T47D (cell line): ENCODE data around the gene NNT.

Source experiments
- DNase-seq, 2 experiments: peaks; one replicate each; pipeline versions ENCODE4 v3.0.0 to v3.0.0-alpha.2; 2011 to 2012; ENCODE audit warnings: low read depth in 1 of 2, low spot score in 1 of 2
- JUND ChIP-seq: IDR thresholded peaks from 2 replicates; pipeline ENCODE4 v1.6.1; 2012; ENCODE audit warnings: low read depth
- in situ Hi-C: cut with HindIII; loops from 2 replicates; pipeline ENCODE4 v1.10.0; 2016; ENCODE audit warnings: low sequenced_read_pairs, low pct_unique_long_range_greater_than_20kb

The NNT gene

DNA sequence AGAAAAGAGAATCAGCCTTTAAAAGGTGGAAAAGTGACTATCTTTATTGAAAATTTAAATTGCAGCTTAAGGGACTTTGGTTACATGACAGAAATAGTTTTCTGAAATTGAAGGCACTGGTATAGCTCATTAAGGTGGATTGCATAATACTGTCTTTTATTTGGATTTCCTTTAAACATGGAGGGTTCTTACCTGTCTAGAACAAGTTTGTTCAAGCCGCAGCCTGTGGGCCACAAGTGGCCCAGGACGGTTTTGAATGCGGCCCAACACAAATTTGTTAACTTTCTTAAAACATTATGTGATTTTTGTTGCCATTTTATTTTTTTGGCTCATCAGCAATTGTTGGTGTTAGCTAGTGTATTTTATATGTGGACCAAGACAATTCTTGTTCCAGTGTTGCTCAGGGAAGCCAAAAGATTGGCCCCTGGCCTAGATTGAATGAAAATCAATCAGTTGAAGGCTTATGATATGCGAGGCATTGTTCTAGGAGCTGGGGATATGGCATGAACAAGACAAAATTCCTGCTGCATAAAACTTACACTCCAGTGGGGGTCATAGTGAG lies 18.0 kb downstream of the NNT start:
- in situ Hi-C loops: no loop called here
- no peak for DNase-seq
- no peak for TF ChIP-seq JUND

DNA sequence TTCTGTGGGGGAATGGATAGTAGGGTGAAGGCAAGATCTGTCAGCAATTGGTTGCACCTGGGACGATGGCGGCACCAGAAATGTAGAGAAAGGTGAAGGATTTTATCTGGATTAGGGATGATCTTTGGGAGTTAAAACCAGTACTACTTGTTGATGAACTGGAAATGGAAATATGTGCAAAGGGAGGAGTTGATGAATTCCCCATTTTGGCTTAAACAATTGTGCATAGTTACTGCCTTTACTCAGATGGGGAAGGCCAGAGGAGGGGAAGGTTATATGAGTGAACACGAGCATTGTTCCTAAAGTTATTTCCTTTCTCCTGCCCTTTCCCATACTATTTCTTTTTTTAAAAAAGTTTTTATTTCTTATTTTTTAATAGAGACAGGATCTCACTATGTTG lies 19.1 kb downstream of the NNT start:
- no peak for TF ChIP-seq JUND
- in situ Hi-C loops: no loop called here
- no peak for DNase-seq

DNA sequence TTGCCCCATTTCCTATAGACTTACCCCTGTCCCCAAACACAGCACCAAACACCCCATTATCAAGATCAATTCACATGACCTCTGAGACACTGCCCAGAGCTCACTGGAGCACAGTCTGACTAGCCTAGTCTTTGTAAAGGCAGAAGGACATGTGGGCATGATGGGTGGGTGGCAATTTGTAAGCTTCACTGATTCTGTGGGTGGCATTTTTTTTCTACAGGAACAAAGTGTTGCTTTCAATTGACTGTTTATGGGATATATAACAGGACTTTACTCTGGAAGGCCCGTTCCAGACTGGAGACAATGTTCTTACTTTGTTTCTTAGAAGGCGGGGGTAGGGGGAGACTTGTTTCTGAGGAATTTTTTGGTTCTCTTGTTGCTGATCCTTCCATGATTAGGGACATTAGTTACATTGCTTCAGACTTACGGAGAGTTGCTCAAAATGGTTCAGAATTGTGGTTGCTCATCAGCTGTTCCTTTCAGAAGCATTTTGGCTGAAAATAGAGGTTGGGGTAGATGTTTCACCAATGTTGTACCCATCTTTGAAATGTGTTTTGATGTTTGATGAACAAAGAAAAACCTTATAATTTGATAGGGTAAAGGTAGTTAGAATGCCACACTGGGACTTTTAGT lies 20.2 kb downstream of the NNT start:
- no peak for DNase-seq
- in situ Hi-C loops: no loop called here

DNA sequence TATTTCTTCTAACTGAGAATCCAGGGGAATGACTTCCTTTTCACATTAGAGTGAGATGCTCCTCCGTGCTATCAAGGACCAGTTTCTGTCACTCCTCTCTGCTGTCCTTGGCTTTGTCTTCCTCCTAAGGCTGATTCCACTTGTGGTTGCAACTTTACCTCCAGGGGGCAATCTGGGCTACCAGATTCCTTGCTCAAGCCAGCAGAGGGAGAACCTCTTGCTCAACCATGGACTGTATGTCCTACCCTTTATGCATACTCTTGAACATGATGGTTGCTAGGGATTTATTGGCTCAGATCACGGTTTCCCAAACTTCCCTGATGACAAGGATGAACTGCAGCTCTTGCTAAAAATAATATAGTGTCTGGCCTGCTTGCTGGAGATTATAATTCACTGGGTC lies 24.0 kb downstream of the NNT start:
- in situ Hi-C loops: no loop called here
- no peak for TF ChIP-seq JUND
- DNase-seq: peak in 1 of 2 experiments; percentile 77

More for the DNA sequence above, 20.2 kb downstream of the NNT start:
- no peak for TF ChIP-seq JUND

DNA sequence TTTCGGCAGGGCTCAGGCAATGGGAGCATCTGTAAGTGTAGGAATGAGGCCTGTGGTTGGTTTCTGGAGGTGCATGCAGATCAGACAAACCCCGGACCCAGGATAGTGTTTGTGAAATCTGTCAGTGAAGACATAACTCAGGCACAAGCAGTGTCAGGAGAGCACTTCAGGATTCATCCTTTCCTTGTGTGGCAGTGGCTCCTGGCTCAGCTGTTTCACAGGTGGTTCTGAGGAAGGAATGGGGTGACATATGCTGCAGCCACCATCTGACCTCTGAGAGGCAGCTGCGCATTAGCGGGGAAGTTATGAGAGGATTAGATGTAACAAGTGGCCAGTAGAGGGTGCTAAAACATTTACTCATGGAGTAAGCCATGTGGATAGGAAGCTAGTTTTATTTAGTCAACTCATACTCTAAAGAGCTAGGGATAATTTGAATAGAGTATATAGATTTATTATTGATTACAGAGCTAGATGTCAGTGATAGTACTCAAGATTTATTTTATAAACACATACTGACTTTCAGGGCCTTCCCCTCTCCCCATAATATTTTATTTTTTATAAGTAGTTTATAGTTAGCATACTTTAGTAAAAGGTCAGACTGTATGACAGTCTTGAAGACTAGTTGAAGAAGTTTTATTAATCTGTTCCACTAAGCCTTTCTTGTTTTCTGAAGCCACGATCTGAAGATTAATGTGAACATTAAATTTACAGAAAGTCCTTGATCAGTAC lies 28.4 kb downstream of the NNT start:
- TF ChIP-seq JUND: no peak
- in situ Hi-C loops: no loop called here
- DNase-seq: peak; percentile 32 to 83

DNA sequence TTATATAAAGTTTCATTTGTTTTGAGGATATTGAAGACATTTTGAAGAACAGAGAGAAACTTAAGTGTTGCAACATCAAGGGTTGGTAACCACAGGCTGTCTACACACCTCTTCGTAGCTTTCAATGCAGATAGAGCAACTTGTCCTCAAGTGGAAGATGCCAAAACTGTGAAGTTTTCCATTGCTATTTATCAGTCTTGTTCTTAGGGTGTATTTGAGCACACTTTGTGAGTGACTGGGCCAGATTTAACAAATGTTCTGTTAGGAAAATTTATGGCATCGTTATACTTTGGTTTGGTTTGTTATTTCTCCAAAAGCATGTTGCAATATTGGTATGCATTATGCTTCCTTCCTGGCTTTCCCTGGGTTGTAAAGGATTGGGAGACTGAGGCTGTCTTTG lies 31.6 kb downstream of the NNT start:
- no peak for TF ChIP-seq JUND
- no peak for DNase-seq
- in situ Hi-C loops: no loop called here

DNA sequence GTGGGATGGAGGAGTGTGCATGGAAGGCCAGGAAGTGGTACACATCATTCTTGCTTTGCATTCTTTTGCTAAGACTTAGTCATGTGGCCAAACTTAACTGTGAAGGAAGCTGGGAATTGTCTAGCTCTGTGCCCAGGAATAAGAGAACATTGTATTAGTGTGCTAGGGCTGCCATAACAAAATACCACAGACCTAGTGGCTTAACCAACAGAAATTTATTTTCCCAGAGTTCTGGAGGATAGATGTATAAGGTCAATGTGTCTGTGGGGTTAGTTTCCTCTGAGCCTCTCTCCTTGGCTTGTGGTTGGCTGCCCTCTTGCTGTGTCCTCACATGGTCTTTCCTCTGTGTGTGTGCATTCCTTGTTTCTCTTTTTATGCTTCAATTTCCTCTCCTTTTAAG lies 32.4 kb downstream of the NNT start:
- no peak for TF ChIP-seq JUND
- in situ Hi-C loops: no loop called here

DNA sequence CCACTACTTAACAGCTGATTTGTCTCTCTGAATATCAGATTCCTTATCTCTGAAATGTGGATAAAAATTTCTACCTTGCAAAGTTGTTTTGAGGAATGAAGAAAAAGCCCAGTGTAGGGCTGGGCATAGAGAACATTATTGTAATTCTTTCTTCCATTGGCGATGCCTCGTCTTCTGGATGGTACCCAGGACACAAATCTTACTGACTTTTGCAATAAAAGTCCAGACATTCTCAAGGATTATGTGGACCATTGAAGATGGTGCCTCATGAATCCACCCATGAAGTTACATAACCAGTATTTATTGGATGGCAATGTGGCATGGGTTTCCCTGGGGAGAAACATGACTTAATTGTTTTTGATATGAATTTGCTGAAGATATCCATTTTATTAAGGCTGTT lies 33.1 kb downstream of the NNT start:
- in situ Hi-C loops: no loop called here
- no peak for TF ChIP-seq JUND
- no peak for DNase-seq

More for the DNA sequence above, 32.4 kb downstream of the NNT start:
- no peak for DNase-seq

DNA sequence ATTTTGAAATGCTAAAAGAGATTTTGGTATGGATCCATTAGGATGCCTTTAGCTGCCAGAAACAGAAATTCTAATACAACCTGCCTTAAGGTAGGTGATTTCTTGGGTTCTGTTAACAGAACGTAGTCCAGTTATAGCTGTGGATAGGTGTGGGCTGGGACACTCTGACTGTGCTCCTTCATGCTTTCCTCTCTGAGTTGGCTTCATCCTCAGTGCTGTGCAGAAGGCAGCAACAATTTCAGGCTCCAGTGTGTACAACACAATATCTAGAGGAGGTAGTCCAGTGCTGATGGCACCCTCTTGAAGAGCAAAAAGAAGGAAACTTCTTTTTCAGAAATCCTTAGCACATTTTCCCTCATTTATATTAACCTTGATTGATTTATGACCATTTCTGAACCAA lies 34.4 kb downstream of the NNT start:
- DNase-seq: no peak
- in situ Hi-C loops: no loop called here
- no peak for TF ChIP-seq JUND

DNA sequence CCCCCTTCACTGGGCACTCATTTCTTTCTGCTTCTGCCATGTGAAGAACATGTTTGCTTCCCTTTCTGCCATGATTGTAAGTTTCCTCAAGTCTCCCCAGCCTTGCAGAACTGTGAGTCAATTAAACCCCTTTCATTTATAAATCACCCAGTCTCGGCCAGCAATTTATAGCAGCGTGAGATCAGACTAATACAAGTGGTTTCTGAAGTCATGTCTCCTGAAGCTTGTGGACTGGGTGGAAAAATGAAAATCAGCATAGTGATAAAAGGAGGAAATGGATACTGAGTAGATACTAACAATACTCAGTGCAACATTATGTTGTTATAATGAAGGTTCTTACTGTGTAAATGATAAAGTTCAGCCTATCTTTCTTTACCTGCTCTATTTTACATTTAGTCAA lies 35.1 kb downstream of the NNT start:
- no peak for TF ChIP-seq JUND
- in situ Hi-C loops: no loop called here
- no peak for DNase-seq

DNA sequence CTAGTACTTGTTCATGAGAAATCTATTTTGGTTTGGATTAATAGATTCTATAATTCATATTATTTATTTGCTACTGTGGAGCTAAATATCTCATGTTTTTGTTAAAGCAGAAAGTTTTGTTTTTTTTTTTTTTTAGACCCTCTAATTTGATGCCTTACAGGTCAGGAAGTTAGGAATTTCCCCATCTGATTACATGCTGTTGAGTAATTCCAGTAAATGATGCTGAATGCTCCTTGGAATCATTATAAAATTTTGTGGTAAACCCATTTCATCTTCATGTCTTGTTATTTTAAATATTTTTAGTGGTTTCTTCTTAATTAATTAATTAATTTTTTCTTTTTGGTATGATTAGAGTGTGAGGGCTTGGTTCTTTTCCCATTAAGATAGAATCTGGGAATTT lies 35.6 kb downstream of the NNT start:
- no peak for TF ChIP-seq JUND
- no peak for DNase-seq
- in situ Hi-C loops: no loop called here

DNA sequence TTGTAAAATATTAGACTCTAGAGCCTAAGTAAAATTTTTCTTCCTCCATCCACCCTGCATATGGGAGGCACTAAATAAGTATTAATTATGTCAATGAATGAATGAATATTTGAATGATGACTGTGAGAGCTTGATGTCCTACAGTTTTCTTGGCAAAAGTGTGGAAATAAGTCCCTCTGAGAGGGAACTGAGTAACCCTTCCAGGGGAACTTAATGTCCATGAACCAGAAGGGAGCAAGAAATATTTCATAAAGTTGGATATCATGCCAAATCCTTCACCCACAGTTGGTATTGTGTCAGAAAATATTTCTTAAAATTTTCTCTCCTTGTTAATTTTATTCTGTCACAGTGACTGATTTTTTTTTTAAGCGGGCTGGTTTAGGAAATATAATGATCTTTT lies 36.6 kb downstream of the NNT start:
- no peak for TF ChIP-seq JUND
- in situ Hi-C loops: no loop called here
- DNase-seq: no peak

DNA sequence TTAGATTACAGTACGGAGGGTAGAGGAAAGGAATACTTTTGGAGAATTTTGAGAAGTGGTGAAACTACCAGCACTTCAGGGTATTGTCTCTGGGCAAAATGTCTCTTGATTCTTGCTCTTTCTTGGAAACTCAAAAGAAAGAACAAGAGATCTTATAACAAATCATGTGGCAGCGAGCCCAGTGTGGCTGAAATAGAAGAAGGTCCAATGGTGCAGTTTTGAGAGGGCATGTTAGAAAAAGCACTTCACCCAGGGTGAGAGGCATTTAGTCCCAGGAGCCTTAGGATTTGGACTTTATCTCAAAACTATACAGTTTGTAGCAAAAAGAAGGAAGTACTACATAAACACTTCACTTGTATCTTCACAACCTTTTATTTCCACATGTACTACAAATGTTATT lies 39.4 kb downstream of the NNT start:
- no peak for DNase-seq
- in situ Hi-C loops: no loop called here
- TF ChIP-seq JUND: no peak
